Astrocyte of the spinal cord (primary cell): Measurements from ENCODE around the gene IL1RAPL2.
A peak's percentile ranks its signal among the peaks of the same experiment; 100 is the strongest.

ENCODE experiments used
- DNase-seq: peaks from one replicate; pipeline ENCODE4 v3.0.0; 2011; ENCODE audit warnings: low read depth, low spot score
- H3K4me3 ChIP-seq: 2 replicates; pipeline ENCODE4 v1.5.1; 2011; ENCODE audit warnings: low read depth, mild to moderate bottlenecking, low read length, moderate library complexity
- CTCF ChIP-seq: IDR thresholded peaks from 2 replicates; pipeline ENCODE4 v1.5.1; 2012; ENCODE audit warnings: low read depth, mild to moderate bottlenecking, low read length, inconsistent platforms
- in situ Hi-C: cut with HindIII; loops from 2 replicates; pipeline ENCODE4 v1.10.0; 2017; ENCODE audit warnings: low sequenced_read_pairs

Gene IL1RAPL2

GRCh38 chrX:105260291-105261043 lies 694.5 kb downstream of the IL1RAPL2 start:
- DNase-seq = no peak
- no peak for TF ChIP-seq CTCF
- in situ Hi-C loops = no loop called here
- no peak overlapping the region for H3K4me3 ChIP-seq

- TF ChIP-seq CTCF = no peak
- in situ Hi-C loops = no loop called here
- DNase-seq = no peak
- H3K4me3 ChIP-seq = no peak overlapping the region
These were observed 697.2 kb downstream of the IL1RAPL2 start for GRCh38 chrX:105263171-105263570.

- H3K4me3 ChIP-seq = no peak overlapping the region
- DNase-seq = peak; percentile 2
- in situ Hi-C loops = no loop called here
- no peak for TF ChIP-seq CTCF
These were observed 697.8 kb downstream of the IL1RAPL2 start for GRCh38 chrX:105263801-105264200.

GRCh38 chrX:105265093-105265492 lies 699.1 kb downstream of the IL1RAPL2 start:
- in situ Hi-C loops = no loop called here
- DNase-seq = no peak
- TF ChIP-seq CTCF = no peak
- H3K4me3 ChIP-seq = no peak overlapping the region

- TF ChIP-seq CTCF = no peak
- DNase-seq = no peak
- in situ Hi-C loops = no loop called here
- no peak overlapping the region for H3K4me3 ChIP-seq
These were observed 700.5 kb downstream of the IL1RAPL2 start for GRCh38 chrX:105266456-105266855.

GRCh38 chrX:105267167-105267566 lies 701.2 kb downstream of the IL1RAPL2 start:
- H3K4me3 ChIP-seq = no peak overlapping the region
- in situ Hi-C loops = no loop called here
- no peak for TF ChIP-seq CTCF
- no peak for DNase-seq
